Parathyroid adenoma (tissue), 2 donors: ENCODE results near the gene SECISBP2L.
A peak's percentile ranks its signal among the peaks of the same experiment; 100 is the strongest.

Experiments
- H2AFZ ChIP-seq: fragments of 300-600 bp; sonication (generic); one replicate; pipeline ENCODE4 v1.7.0; 2017; ENCODE audit warnings: antibody characterized with exemption, mild to moderate bottlenecking
- H3K27ac ChIP-seq: fragments of 300-600 bp; sonication (generic); one replicate; pipeline ENCODE4 v1.7.0; 2017
- H3K27me3 ChIP-seq: fragments of 300-600 bp; sonication (generic); one replicate; pipeline ENCODE4 v1.7.0; 2017; ENCODE audit warnings: low read length; ENCODE audit not compliant: control insufficient read depth, insufficient read depth
- H3K36me3 ChIP-seq: fragments of 300-600 bp; sonication (generic); one replicate; pipeline ENCODE4 v1.7.0; 2017; ENCODE audit warnings: low read length; ENCODE audit not compliant: control insufficient read depth, insufficient read depth
- H3K4me1 ChIP-seq: fragments of 300-600 bp; sonication (generic); one replicate; pipeline ENCODE4 v1.7.0; 2017; ENCODE audit warnings: control low read depth
- H3K4me2 ChIP-seq: fragments of 300-600 bp; sonication (generic); one replicate; pipeline ENCODE4 v1.7.0; 2017; ENCODE audit warnings: low read length
- H3K4me3 ChIP-seq: fragments of 300-600 bp; sonication (generic); one replicate; pipeline ENCODE4 v1.7.0; 2017; ENCODE audit warnings: low read depth, low read length
- H3K79me2 ChIP-seq: fragments of 300-600 bp; sonication (generic); one replicate; pipeline ENCODE4 v1.7.0; 2017; ENCODE audit warnings: control low read depth
- H3K9ac ChIP-seq: fragments of 300-600 bp; sonication (generic); one replicate; pipeline ENCODE4 v1.7.0; 2017; ENCODE audit warnings: mild to moderate bottlenecking
- H3K9me3 ChIP-seq: fragments of 300-600 bp; sonication (generic); one replicate; pipeline ENCODE4 v1.7.0; 2017; ENCODE audit warnings: low read length; ENCODE audit not compliant: control insufficient read depth
- TF ChIP-seq, protein P1 (sequence below): fragments of 300-600 bp; sonication (generic); IDR thresholded peaks from one replicate; pipeline ENCODE4 v1.7.0; 2017; ENCODE audit warnings: antibody characterized with exemption, mild to moderate bottlenecking
- donor health status: primary hyperparathyroidism.

SECISBP2L gene

DNA sequence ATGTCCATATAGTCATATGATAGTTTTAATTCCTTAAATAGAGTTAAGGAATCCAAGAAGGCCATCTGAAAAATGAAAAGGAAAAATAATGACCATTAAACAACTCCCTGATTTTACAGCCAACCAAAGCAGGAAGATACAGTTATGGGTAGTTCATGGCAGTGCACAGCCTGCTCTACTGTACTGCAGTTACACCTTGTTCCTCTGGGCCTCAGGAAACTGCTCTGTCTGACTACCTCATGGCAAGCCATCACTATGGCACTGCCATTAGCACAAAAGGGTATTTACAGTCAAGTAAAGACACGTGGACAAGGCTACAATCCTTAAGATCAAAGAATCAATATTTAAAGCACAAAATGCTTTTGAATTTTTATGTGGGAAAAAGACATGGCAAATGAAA lies 19.5 kb downstream of the SECISBP2L start:
- Histone ChIP-seq H3K9me3 (no peaks in the 10 kb centered on the region), H3K79me2 (no peaks in the 10 kb centered on the region), H2AFZ (no peak overlapping the region), H3K36me3 (no peaks in the 10 kb centered on the region), H3K27ac (no peak overlapping the region), H3K9ac (no peak overlapping the region), H3K4me2 (no peak overlapping the region), H3K27me3 (no peaks in the 10 kb centered on the region), H3K4me1 (no peaks in the 10 kb centered on the region), H3K4me3 (no peak overlapping the region)
- TF ChIP-seq, protein P1, sequence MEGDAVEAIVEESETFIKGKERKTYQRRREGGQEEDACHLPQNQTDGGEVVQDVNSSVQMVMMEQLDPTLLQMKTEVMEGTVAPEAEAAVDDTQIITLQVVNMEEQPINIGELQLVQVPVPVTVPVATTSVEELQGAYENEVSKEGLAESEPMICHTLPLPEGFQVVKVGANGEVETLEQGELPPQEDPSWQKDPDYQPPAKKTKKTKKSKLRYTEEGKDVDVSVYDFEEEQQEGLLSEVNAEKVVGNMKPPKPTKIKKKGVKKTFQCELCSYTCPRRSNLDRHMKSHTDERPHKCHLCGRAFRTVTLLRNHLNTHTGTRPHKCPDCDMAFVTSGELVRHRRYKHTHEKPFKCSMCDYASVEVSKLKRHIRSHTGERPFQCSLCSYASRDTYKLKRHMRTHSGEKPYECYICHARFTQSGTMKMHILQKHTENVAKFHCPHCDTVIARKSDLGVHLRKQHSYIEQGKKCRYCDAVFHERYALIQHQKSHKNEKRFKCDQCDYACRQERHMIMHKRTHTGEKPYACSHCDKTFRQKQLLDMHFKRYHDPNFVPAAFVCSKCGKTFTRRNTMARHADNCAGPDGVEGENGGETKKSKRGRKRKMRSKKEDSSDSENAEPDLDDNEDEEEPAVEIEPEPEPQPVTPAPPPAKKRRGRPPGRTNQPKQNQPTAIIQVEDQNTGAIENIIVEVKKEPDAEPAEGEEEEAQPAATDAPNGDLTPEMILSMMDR = no peak

DNA sequence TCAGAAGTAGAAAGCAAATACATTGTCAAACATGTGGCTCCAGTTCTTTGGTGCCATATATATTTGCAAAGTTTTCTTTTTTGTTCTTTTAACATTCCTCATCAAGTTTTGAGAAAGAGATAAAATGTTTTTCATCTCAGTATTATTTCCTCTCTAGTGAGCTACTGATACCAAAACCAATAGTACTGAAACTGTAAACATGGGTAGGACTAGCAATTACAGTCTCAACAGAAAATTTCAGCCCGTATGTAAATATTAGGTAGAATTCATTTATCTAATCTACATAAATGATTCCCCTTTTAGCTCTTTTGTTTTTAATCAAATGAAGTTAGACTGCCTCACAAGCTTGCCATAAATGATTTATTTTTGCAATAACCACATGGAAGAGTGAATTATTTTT lies 21.4 kb downstream of the SECISBP2L start:
- H3K4me1 ChIP-seq = no peaks in the 10 kb centered on the region
- H3K79me2 ChIP-seq = peaks cover 2% of the 10 kb centered on the region
- no peak overlapping the region for H3K27ac ChIP-seq
- H3K27me3 ChIP-seq = no peaks in the 10 kb centered on the region
- H3K9ac ChIP-seq = no peak overlapping the region
- TF ChIP-seq, protein P1 = no peak
- no peak overlapping the region for H3K4me3 ChIP-seq
- no peaks in the 10 kb centered on the region for H3K9me3 ChIP-seq
- H3K36me3 ChIP-seq = no peaks in the 10 kb centered on the region
- no peak overlapping the region for H2AFZ ChIP-seq
- H3K4me2 ChIP-seq = no peak overlapping the region

DNA sequence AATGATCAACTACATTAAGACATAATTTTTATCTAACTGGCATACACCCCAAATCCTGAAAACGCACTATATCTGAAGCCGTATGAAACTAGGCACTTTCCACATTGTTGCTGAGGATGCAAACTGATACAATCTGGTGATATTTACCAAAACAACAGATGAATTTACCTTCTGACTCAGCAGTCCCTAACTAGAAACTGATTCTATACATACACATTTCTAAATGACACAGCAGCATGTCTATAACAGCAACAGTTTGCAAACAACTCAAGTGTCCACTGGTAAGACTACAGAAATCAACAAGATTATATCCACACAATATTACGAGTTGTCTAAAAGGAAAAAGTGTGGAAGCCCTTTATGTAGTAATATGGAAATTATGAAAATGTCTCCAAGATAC lies 22.9 kb downstream of the SECISBP2L start:
- no peak overlapping the region for H3K27ac ChIP-seq
- H3K4me2 ChIP-seq = peak overlapping the region; percentile 41
- H3K79me2 ChIP-seq = peaks cover 2% of the 10 kb centered on the region
- no peaks in the 10 kb centered on the region for H3K36me3 ChIP-seq
- no peaks in the 10 kb centered on the region for H3K4me1 ChIP-seq
- no peaks in the 10 kb centered on the region for H3K27me3 ChIP-seq
- TF ChIP-seq, protein P1 = no peak
- peak overlapping the region; percentile 16 for H3K4me3 ChIP-seq
- no peaks in the 10 kb centered on the region for H3K9me3 ChIP-seq
- H2AFZ ChIP-seq = no peak overlapping the region
- no peak overlapping the region for H3K9ac ChIP-seq

DNA sequence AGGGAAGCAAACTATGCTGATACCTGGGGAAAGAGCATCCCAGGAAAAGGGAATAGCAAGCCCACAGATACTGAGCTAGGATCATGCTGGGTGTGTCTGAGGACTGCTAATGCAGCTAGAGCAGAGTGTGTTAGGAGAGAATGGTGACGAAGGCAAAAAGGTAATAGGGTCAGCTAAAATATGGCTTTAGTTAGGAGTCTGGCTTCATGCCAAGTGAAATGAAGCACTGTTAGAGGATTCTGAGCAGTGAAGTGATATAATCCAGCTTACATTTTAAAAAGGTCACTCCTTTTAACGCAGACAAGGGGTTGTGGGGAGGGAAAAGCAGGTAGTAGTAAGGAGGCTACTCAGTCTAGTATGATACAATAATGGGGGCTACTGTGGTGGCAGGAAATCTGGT lies 30.4 kb downstream of the SECISBP2L start:
- Histone ChIP-seq H2AFZ (no peak overlapping the region), H3K36me3 (peaks cover under 1% of the 10 kb centered on the region), H3K9me3 (no peaks in the 10 kb centered on the region), H3K27ac (no peak overlapping the region), H3K4me1 (no peaks in the 10 kb centered on the region), H3K4me3 (no peak overlapping the region), H3K4me2 (no peak overlapping the region), H3K9ac (no peak overlapping the region), H3K27me3 (no peaks in the 10 kb centered on the region), H3K79me2 (peaks cover under 1% of the 10 kb centered on the region)
- TF ChIP-seq, protein P1 = no peak

DNA sequence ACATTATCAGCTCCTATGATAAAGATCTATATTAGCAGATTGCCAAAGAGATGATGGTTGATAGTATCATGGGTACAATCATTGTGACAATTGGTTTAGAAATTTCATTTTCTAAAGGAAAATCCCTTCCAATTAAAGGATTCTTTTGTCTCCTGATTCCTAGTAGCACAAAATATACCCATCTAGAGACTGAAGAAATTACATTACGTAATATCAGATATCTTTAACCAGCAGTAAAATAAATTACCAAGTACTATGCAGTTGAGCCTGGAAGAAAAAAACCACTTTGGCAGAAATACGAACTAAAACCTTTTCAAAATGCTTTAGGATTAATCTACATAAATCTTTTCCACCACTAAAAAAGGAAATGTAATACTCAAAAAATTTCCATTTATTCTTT lies 46.9 kb downstream of the SECISBP2L start:
- Histone ChIP-seq H3K9ac (no peak overlapping the region), H3K4me2 (no peak overlapping the region), H3K4me1 (no peaks in the 10 kb centered on the region), H2AFZ (no peak overlapping the region), H3K27ac (no peak overlapping the region), H3K4me3 (no peak overlapping the region), H3K36me3 (no peaks in the 10 kb centered on the region), H3K9me3 (no peaks in the 10 kb centered on the region), H3K79me2 (no peaks in the 10 kb centered on the region), H3K27me3 (no peaks in the 10 kb centered on the region)
- TF ChIP-seq, protein P1 = no peak
